Daoy (cell line): ENCODE measurements around the gene XIRP1. TPM values are rescaled to one million over a fixed set of nuclear protein-coding genes. Genes with fewer than 3 reads are reported as not detected.
"Not testable (repeated sequence)": the region's sequence is repeated elsewhere in the genome, so short reads cannot be mapped to it uniquely, and the experiment has no call there.

Source experiments
- DNase-seq: peaks from one replicate; pipeline ENCODE4 v3.0.0-alpha.2; 2015; ENCODE audit warnings: low read depth
- total RNA-seq: library from RNA; depleted of rRNA; stranded (reverse); fragments of >200 nt; shearing (Covaris generic); gene quantifications from 2 replicates; pipeline ENCODE4 v1.2.3, GENCODE V29; 2014

XIRP1 gene
- total RNA-seq, 1 experiment from 2014 or later: not detected

GRCh38 chr3:39186692-39187151 lies 5.7 kb downstream of the XIRP1 start:
- DNase-seq: no peak

GRCh38 chr3:39185959-39186691 lies 6.3 kb downstream of the XIRP1 start:
- no peak for DNase-seq

- DNase-seq: no peak
Measured at GRCh38 chr3:39185326-39185958, 7.0 kb downstream of the XIRP1 start.

GRCh38 chr3:39184968-39185285 lies 7.5 kb downstream of the XIRP1 start:
- DNase-seq: no peak

GRCh38 chr3:39184081-39184967 lies 8.1 kb downstream of the XIRP1 start:
- no peak for DNase-seq

- DNase-seq: no peak
Measured at GRCh38 chr3:39183211-39184080, 8.9 kb downstream of the XIRP1 start.

GRCh38 chr3:39181408-39182335 lies 10.7 kb downstream of the XIRP1 start:
- no peak for DNase-seq

GRCh38 chr3:39180546-39181346 lies 11.6 kb downstream of the XIRP1 start:
- peak; percentile 82 for DNase-seq

GRCh38 chr3:39180183-39180545 lies 12.2 kb downstream of the XIRP1 start:
- DNase-seq: no peak

- peak; percentile 21 for DNase-seq
Measured at GRCh38 chr3:39178553-39178952, 13.8 kb downstream of the XIRP1 start.

GRCh38 chr3:39177708-39178332 lies 14.6 kb downstream of the XIRP1 start:
- DNase-seq: peak; percentile 83

- no peak for DNase-seq
Measured at GRCh38 chr3:39176025-39176714, 16.2 kb downstream of the XIRP1 start.

- no peak for DNase-seq
Measured at GRCh38 chr3:39173318-39174125, 18.9 kb downstream of the XIRP1 start.

GRCh38 chr3:39171860-39172259 lies 20.5 kb downstream of the XIRP1 start:
- no peak for DNase-seq

GRCh38 chr3:39170877-39171276 lies 21.5 kb downstream of the XIRP1 start:
- not testable (repeated sequence) for DNase-seq

- no peak for DNase-seq
Measured at GRCh38 chr3:39170461-39170860, 21.9 kb downstream of the XIRP1 start.

GRCh38 chr3:39169712-39170111 lies 22.7 kb downstream of the XIRP1 start:
- no peak for DNase-seq
